Calu3 (cell line): Measurements from ENCODE around the gene WNT5B. TPM values are rescaled to one million over a fixed set of nuclear protein-coding genes. Genes with fewer than 3 reads are reported as not detected.

ENCODE experiments used
- BruUV-seq: library from RNA; stranded (reverse); fragments of 400-500 nt; replicated peaks from 2 replicates; lab custom pipeline; 2021; lab: Mats Ljungman, UMichigan
- CTCF ChIA-PET: fragments of 300-600 bp; sonication (Branson Sonifier 250); formaldehyde crosslinking; loops from one replicate; lab custom pipeline; 2022; ENCODE audit warnings: antibody characterized with exemption; lab: Charles Lee
- DNase-seq: peaks from one replicate; pipeline ENCODE4 v3.0.0; 2022
- H3K27ac Mint-ChIP-seq: one replicate; pipeline ENCODE4 v1.8.0; 2022; ENCODE audit warnings: mixed read lengths; ENCODE audit not compliant: unreplicated experiment
- H3K27me3 Mint-ChIP-seq: one replicate; pipeline ENCODE4 v1.8.0; 2022; ENCODE audit warnings: mixed read lengths; ENCODE audit not compliant: unreplicated experiment
- H3K36me3 Mint-ChIP-seq: one replicate; pipeline ENCODE4 v1.8.0; 2022; ENCODE audit warnings: mild to moderate bottlenecking, moderate library complexity, mixed read lengths; ENCODE audit not compliant: insufficient read depth, unreplicated experiment
- H3K4me1 Mint-ChIP-seq: one replicate; pipeline ENCODE4 v1.8.0; 2022; ENCODE audit warnings: mild to moderate bottlenecking, low read depth, mixed read lengths; ENCODE audit not compliant: unreplicated experiment
- H3K4me3 Mint-ChIP-seq: one replicate; pipeline ENCODE4 v1.8.0; 2022; ENCODE audit warnings: mild to moderate bottlenecking, low read depth, moderate library complexity, mixed read lengths; ENCODE audit not compliant: unreplicated experiment
- H3K9me3 Mint-ChIP-seq: one replicate; pipeline ENCODE4 v1.8.0; 2022; ENCODE audit warnings: low read depth, mixed read lengths; ENCODE audit not compliant: unreplicated experiment
- intact Hi-C: fragments of 100-400 bp; cut with micrococcal nuclease; formaldehyde crosslinking; loops from one replicate; pipeline ENCODE4 v1.10.0; 2022; ENCODE audit not compliant: unreplicated experiment
- total RNA-seq: library from RNA; stranded (reverse); gene quantifications from 2 replicates; pipeline ENCODE4 v1.2.3, GENCODE V29; 2022
- TF ChIP-seq, protein P1 (sequence below): fragments of 200-600 bp; IDR thresholded peaks from one replicate; pipeline ENCODE4 v1.8.0; 2022; ENCODE audit warnings: antibody characterized with exemption; ENCODE audit not compliant: unreplicated experiment

WNT5B gene
- total RNA-seq, 1 experiment from 2014 or later: 0.24 TPM

DNA sequence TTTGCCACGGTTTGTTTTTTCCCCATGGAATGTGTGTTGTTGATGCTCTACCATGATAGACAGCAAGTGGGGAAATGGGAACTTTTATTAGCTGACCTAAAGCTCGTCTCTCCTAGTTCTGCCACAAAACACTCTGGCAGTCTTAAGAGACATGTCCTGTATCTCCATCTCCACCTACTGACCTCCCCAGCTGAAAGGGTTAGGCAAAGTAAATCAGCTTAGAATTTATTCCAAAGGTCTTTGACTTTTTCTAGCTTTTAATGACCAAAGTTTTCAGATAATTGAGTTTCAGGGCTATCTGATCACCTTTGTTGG lies 52.4 kb downstream of the WNT5B start:
- intact Hi-C loops: no loop called here
- H3K27me3 Mint-ChIP-seq: peaks cover 8% of the 10 kb centered on the region
- H3K27ac Mint-ChIP-seq: no peak overlapping the region
- no peaks in the 10 kb centered on the region for H3K4me1 Mint-ChIP-seq
- no peak for DNase-seq
- TF ChIP-seq, protein P1, sequence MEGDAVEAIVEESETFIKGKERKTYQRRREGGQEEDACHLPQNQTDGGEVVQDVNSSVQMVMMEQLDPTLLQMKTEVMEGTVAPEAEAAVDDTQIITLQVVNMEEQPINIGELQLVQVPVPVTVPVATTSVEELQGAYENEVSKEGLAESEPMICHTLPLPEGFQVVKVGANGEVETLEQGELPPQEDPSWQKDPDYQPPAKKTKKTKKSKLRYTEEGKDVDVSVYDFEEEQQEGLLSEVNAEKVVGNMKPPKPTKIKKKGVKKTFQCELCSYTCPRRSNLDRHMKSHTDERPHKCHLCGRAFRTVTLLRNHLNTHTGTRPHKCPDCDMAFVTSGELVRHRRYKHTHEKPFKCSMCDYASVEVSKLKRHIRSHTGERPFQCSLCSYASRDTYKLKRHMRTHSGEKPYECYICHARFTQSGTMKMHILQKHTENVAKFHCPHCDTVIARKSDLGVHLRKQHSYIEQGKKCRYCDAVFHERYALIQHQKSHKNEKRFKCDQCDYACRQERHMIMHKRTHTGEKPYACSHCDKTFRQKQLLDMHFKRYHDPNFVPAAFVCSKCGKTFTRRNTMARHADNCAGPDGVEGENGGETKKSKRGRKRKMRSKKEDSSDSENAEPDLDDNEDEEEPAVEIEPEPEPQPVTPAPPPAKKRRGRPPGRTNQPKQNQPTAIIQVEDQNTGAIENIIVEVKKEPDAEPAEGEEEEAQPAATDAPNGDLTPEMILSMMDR: no peak
- H3K36me3 Mint-ChIP-seq: no peaks in the 10 kb centered on the region
- no peak overlapping the region for H3K4me3 Mint-ChIP-seq
- H3K9me3 Mint-ChIP-seq: no peaks in the 10 kb centered on the region
- no TSS peak for BruUV-seq
- CTCF ChIA-PET: no interaction called here

DNA sequence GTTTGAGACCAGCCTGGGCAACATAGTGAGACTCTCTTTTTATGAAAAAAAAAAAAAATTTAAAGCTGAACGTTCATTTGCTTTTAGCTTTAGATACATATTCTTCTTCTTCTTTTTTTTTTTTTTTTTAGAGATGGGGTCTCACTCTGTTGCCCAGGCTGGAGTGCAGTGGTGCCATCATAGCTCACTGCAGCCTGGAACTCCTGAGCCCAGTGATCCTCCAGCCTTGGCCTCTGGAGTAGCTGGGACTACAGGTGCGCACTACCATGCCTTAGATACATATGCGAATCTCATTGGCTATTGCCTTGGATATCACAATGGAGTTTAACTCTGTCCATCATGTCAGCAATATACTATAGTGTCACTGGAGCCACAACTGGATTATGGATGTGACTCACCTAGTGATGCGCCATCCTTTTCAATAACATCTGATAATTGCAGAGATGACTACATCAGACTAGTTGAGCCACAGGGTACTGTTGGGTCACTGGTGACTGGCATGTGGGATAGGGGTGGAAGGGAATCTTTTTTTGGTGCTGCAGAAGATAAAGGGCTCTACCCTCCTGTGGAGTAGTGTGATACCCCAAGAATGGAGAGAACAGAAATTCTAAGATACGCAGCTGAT lies 59.2 kb downstream of the WNT5B start:
- Mint-ChIP-seq H3K27ac (no peak overlapping the region), H3K36me3 (peaks cover 30% of the 10 kb centered on the region), H3K9me3 (no peaks in the 10 kb centered on the region), H3K27me3 (peaks cover 8% of the 10 kb centered on the region), H3K4me1 (peaks cover 22% of the 10 kb centered on the region), H3K4me3 (no peak overlapping the region)
- intact Hi-C loops: no loop called here
- no peak for DNase-seq
- TF ChIP-seq, protein P1: no peak
- CTCF ChIA-PET: interaction anchor here (0.6 to 0.7 kb wide), 3 partner anchors 18 to 1180 kb away, joined by 3 to 4 read pairs (median 4); no protein-coding TSS in a partner anchor
- BruUV-seq: no TSS peak

DNA sequence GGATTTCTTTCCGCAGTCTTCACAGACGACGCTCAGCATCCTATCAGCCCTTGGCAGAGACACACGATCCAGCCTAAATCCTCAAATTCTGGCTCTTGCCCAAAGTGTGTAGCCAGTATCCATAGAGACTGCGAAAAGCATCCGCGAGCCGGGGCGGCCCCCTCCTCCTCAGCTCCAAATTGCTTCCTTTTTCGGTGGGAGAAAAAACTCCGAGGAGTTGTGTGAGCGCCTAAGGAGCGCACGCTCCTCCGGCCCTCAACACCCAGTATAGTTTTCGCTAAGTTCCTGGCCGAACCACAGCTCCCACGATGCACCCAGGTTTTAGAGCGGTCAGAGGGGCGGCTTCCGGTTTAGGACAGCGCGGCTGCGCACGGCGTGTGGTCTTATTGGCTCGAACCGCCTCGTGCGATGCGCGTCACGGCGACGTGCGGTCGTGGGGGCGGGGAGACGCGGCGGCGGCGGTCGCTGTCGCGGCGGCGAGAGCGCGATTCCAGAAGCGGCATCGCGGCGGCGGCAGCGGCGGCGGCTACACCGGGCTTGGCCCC lies 61.6 kb downstream of the WNT5B start, which contains the start of gene ADIPOR2:
ADIPOR2 (plus strand) TSS at position 493 of the 545 bp plus-strand sequence. CDS start 63,274 bp downstream, outside the sequence.
- TF ChIP-seq, protein P1: no peak
- DNase-seq: peak; percentile 95
- no peaks in the 10 kb centered on the region for H3K9me3 Mint-ChIP-seq
- H3K4me1 Mint-ChIP-seq: peaks cover 23% of the 10 kb centered on the region
- intact Hi-C loops: loop anchor here (5.0 kb wide), 1 partner anchor 77 kb away; no protein-coding TSS in a partner anchor
- H3K27ac Mint-ChIP-seq: peak within 1 kb of the TSS; percentile 89
- TSS peak; percentile 99 for BruUV-seq
- CTCF ChIA-PET: interaction anchor here (0.6 to 1.5 kb wide), 5 partner anchors 20 to 655 kb away, joined by 3 to 6 read pairs (median 5); no protein-coding TSS in a partner anchor
- peak within 1 kb of the TSS; percentile 88 for H3K4me3 Mint-ChIP-seq
- H3K36me3 Mint-ChIP-seq: peaks cover 39% of the 10 kb centered on the region
- H3K27me3 Mint-ChIP-seq: peaks cover 6% of the 10 kb centered on the region

DNA sequence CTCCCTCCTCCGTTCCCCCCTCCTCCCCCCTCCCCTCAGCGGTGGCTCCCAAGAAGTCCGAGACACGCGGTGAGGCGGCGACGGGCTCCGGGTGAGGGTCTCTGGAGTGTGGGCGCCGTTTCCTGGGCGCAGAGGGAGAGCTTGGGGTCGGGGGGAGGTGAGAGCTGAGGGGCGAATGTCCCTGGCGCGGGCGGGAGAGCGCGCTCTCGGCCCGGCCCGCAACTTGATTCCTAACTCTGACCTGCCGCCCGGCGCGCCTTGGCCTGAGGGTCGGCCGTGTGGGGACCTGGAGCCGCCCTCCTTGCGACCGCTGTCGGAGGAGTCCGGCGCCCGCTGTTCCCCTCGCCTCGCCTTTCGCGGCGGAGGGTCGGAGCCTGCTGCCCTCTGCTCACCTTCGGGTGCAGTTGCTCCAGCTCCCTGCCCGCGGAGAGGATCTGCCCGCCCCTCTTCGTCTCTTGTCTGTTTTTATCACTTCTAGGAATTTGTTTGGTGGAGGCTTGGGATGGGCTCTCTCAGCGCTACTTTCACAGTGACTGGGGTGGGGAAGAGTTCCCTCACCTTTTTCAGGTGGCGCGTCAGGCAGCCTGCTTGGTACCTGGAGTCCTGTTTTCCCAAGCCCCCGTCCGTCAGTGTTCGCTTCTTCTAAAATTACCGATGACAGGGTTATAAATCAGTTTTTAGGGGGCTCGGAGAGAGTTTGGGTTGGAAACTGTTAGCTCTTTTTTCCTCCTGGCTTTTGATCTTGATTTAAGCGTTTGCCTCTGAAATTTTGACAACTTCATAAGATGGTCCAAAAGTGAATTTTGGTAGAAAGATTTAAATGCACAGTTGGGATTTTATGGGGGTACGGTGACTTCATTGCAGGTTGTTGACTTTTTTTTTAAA lies 62.3 kb downstream of the WNT5B start:
- DNase-seq: peak; percentile 37

More for the DNA sequence above, 62.3 kb downstream of the WNT5B start:
- Mint-ChIP-seq H3K27ac (peak overlapping the region; percentile 89), H3K27me3 (no peaks in the 10 kb centered on the region), H3K4me3 (peak overlapping the region; percentile 88), H3K36me3 (peaks cover 41% of the 10 kb centered on the region), H3K4me1 (peaks cover 30% of the 10 kb centered on the region), H3K9me3 (no peaks in the 10 kb centered on the region)
- TF ChIP-seq, protein P1: no peak
- no TSS peak for BruUV-seq
- CTCF ChIA-PET: interaction anchor here (0.6 to 1.5 kb wide), 5 partner anchors 21 to 99 kb away, joined by 3 to 6 read pairs (median 5); no protein-coding TSS in a partner anchor
- intact Hi-C loops: loop anchor here (5.0 kb wide), 1 partner anchor 76 kb away; no protein-coding TSS in a partner anchor
